ENCODE results near the gene TMEM138. TPM values are rescaled to one million over a fixed set of nuclear protein-coding genes. Genes with fewer than 3 reads are reported as not detected.

TMEM138 gene
- total RNA-seq, 1 donor from 2014 or later: 51.3 TPM

DNA sequence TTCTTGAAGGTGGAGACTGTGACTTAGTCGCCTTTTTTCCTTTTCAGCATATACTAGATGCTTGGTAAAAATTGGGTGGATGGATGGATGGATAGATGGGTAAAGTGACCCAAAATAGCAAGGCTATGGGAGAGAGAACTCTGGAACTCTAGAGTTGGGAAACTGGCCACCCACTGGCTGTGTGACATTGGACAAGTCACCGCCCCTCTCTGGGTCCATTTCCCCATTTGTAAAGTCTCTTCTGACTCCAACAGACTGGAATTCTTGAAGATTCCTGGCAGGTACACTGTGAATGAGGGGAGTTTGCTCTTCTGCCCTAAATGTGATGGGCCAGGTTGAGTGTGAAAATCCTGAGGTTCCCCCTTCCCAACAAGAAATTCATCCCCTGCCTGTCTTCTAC is 21.2 kb upstream of the TMEM138 start:
- intact Hi-C loops (cut with micrococcal nuclease): no loop called here

DNA sequence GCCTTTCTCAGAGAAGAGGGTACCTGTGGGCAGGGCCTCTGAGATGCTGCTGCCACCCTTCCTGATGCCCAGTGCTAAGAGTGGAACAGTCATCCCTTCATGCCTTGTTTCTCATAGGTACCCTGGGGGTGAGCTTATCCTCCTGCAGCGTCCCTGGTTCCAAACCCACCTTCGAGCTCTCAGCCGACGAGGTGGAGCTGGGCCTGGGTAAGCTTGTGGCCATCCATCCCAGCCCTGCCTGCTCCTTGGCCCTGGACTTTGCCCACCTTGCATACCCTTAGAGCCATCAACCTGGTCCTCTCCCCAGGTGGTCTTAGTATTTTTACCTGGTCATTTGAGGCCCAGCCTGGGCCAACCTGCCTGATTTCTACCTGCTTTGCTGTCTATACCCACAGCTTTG is 20.5 kb upstream of the TMEM138 start:
- intact Hi-C loops (cut with micrococcal nuclease): no loop called here

DNA sequence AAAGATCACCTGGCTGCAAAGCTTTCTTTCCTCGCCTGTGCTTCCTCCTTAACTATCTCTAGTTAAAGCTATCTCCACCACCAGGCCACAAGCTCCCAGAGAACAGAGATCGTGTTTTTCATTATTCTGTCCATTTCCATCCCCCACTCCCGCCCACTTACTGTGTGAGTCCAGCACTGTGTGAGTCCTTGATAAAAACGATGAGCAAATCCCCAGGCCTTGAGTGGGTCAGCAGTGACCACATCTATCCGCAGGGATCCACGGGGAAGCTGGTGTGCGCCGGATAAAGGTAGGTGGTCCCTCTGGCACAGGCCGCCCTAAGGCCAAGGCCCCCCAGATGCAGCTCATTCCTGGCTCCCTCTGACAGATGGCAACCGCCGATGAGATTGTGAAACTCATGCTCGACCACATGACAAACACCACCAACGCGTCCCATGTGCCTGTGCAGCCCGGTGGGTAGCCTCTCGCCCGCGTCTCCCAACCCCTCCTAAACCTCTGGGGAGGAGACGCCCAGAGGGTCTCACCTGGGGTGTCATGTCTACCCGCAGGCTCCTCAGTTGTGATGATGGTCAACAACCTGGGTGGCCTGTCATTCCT is 19.9 kb upstream of the TMEM138 start:
- intact Hi-C loops (cut with micrococcal nuclease): no loop called here

DNA sequence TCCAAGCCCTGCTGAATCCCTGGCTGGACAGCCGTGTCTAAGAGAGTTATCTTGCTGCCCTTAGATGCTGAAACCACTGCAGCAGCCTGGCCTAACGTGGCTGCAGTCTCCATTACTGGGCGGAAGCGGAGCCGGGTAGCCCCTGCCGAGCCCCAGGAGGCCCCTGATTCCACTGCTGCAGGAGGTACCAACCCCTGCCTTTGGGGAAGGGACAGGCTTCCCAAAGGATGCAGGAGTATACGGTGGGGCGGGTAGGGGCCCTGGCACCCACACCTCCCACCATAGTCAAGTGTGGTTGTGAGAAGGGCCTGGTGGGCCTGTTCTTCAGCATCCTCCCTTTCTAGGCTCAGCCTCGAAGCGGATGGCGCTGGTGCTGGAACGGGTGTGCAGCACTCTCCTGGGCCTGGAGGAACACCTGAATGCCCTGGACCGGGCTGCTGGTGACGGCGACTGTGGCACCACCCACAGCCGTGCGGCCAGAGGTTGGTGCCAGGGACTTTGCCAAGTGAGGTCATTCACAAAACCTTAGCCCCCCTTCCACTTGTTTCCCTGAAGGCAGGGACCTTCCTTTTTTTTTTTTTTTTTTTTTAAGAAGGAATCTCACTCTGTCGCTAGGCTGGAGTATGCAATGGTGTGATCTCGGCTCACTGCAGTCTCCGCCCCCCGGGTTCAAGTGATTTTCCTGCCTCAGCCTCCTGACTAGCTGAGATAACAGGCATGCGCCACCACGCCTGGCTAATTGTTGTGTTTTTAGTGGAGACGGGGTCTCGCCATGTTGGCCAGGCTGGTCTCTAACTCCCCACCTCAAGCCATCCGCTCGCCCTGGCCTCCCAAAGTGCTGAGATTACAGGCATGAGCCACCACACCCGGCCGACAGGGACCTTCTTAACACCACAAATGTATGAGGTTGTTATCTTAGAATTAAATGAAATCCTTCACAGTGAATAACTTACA is 18.1 kb upstream of the TMEM138 start:
- intact Hi-C loops (cut with micrococcal nuclease): no loop called here

DNA sequence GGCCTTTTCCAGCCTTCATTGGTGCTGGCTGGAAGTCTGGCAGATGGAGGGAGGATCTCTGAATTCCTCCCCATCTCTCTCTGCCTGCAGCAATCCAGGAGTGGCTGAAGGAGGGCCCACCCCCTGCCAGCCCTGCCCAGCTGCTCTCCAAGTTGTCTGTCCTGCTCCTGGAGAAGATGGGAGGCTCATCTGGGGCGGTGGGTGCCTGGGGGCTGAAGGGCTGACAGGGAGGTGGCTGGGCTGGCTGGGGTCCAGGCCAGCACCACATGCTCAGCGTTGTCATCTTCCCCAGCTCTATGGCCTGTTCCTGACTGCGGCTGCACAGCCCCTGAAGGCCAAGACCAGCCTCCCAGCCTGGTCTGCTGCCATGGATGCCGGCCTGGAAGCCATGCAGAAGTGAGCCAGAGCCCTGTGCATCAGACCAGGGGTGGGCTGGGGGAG is 17.0 kb upstream of the TMEM138 start:
- intact Hi-C loops (cut with micrococcal nuclease): no loop called here

DNA sequence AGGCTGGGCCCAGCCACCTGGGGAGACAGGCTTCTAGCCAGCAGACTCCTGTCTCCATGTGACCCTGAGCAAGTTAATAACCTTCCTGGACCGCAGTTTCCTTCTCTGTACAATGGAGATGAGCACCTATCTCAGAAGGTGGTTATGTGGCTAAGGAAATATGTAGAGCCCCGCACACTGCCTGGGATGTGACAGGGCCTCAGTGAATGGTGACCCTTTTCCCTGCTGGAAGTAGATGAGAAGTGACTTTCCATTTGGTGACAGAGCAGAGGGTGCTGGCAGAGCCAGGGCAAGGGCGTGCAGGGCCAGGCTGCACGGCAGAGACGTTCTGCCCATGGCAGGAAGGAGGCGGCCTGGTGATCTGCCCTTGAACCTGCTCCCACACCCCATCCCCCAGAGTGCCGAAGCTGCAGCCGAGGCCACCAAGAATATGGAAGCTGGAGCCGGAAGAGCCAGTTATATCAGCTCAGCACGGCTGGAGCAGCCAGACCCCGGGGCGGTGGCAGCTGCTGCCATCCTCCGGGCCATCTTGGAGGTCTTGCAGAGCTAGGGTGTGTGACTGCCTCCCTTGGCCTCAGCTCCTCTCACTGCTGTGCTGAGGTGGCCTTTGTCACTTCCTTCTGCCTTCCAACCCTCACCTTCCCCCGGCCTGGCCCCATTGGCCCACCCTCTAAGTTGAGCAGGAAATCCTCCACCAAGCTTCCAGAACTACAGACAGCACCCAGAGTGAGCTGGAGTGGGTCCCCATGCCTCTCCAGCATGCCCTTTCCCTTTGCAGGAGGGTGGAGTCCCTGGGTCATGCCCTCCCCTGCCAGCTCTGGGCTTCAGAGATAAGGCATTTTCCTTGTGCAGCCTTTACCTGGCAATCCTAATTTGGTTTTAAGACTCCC is 16.0 kb upstream of the TMEM138 start:
- intact Hi-C loops (cut with micrococcal nuclease): no loop called here

DNA sequence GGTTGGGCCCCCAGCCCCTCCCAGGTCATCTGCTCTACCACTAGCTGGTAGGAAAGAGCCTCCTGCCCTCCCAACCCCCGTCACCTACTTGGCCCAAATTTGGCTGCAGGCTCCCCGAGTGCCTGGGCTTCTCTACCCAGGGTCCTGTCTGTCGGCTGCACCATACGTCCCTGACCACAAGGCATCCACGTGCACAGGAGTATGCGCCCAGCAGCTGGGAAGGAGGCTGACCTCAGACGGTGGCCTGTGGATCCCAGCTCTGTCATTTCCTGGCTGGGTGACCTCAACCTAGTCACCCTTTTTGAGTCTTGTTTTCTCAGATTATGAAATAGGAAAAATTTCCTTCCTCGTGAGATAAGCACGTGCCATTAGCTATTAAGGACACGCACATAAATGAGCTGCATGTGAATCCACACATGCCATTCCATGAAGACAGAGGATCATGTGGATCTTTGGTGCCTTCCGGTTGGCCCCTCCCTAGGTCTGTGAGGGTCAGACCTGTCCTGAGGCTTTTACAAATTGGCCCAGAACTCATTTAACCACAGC is 14.2 kb upstream of the TMEM138 start:
- intact Hi-C loops (cut with micrococcal nuclease): no loop called here

DNA sequence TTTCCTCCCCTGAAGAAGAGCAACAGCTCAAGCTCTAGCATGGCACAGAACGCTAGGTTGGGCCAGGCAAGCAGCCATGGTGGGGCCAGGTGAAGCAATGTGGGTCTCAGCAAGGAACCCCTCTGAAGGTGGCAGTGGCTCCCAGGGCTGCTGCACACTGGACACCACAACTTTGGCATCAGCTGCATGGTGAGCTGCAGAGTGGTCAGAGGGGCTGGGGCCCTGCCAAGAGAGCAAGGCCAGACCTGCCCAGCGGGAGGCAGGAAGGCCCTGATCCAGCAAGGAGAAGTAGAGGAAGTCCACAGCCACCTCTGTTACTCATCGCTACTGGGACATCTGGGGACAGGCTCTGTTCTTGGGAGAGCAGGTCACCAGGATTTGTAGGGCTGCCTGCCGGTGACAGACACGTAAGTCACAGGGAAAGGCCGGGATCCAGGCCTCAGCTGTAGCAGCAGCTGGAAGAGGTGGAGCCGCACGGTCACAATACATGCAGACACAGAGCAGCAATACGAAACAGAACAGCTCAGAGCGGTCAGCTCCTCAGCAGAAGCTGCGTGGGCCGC is 12.9 kb upstream of the TMEM138 start:
- intact Hi-C loops (cut with micrococcal nuclease): no loop called here

DNA sequence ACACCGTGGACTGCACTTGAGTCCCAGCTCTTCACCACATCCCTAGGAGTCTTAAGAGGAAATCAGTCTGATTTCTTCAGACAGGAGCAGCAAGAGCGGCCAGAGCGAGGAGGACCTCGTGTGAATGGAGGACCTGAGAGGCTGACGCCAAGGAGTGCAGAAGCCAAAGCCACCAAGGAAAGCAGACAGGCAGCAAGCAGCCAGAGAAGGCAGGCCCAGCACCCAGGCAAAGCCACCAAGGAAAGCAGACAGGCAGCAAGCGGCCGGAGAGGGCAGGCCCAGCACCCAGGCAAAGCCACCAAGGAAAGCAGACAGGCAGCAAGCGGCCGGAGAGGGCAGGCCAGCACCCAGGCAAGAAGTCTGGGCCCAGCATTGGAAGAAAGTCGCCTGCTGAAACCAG is 12.3 kb upstream of the TMEM138 start:
- intact Hi-C loops (cut with micrococcal nuclease): no loop called here

DNA sequence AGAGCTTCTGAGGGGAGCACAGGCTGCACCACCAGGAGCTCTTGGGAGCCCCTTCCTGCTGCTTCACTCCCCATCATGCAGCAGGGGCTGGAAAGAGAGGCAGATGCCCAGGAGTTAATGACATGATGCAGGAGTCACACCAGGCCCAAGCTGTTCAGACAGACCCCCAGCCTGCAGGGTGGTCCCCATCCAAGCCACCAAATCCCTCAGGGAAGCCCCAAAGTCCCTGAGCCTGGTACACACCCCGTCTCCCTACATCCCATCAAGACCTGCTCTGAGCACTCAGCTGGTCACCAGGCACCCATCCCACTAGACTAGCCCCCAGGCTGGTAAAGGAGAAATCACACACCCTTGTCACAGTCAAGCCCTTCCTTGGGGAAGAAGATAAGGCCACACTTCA is 11.8 kb upstream of the TMEM138 start:
- intact Hi-C loops (cut with micrococcal nuclease): no loop called here

DNA sequence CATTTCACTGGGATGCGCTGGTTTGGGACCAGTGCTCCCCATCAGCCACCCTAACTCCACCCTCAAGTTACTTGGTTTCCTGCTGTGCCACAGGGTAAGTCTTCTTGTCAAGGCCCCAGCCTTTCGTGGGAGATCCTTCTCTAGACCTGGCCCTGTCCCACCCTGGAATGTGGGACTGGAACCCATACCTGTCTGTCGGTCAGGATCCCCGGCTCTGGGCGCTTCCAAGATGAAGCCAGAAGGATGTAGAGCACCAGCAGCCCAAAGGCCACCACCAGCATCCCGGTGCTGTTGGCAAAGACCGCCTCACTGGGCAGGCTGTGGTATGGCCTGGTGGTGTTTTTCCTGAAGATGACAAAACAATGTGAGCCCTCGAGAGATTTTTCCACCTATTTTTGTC is 11.4 kb upstream of the TMEM138 start:
- intact Hi-C loops (cut with micrococcal nuclease): no loop called here

DNA sequence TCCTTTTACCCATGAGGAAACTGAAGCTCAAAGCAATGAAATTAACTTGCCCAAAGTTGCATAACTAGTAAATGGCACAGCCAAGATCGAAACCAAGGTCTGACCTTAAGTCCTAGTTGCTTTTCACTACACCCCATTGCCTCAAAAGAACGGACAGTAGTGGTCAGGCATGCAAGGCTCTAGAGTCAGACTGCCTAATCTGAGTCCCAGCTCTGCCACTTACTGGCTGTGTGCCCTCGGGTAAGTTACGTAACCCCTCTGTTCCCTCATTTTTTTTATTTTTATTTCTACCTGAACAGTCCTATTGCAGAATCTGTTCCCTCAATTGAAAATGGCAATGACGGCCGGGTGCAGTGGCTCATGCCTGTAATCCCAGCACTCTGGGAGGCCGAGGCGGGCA is 10.1 kb upstream of the TMEM138 start:
- intact Hi-C loops (cut with micrococcal nuclease): no loop called here

DNA sequence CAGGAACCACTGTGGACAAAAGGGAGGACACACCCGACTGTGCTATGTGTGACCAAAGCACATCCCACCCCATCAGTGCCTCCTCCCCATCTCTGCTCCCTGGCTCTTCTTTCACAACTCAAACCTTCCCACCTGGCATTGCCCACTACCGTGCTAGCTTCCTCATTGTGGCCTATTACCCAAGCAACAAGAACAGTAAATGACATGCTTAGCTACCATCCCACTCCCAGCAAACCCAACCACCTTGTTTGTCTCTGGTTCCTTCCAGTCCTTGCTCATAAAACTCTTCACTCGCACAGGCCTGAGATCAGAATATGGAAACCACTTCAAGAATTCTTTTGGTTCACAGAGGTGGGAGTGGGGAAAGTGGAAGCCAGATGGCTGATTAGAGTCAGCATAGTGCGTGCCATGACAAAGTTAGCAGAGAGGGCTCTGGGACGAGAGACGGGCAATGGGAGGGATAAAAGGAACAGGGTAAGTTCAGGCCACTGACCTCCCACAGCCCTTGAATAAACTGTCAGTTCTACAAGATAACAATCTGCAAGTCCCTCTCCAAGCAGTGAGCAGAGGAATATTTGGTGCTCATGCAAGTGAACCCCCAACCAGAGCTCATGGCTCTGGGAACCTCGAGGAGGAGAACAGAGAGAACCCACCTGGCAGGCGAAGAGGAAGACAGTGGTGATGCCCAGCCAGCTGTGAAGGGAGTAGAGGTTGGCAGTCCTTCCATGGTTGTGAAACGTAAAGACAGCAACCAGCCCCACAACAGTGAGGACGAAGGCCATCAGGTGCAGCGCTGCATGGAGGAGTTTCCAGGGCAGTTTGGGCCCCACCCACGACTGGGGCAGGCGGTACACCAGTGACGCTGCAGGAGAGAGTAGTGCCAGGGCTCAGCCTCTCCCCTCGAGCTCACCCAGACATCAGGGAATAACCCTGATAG is 8.8 kb upstream of the TMEM138 start:
- intact Hi-C loops (cut with micrococcal nuclease): no loop called here

DNA sequence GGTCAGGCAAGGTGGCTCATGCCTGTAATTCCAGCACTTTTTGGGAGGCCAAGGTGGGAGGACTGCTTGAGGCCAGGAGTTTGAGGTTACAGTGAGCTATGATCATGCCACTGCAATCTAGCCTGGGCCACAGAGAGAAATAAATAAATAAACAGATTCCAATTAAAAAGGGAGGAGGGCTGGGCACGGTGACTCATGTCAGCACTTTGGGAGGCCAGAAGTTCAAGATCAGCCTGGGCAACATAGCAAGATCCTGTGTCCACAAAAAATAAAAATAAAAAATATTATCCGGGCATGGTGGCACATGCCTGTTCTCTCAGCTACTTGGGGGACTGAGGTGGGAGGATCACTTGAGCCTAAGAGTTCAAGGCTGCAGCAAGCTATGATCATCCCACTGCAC is 8.0 kb upstream of the TMEM138 start:
- intact Hi-C loops (cut with micrococcal nuclease): no loop called here

DNA sequence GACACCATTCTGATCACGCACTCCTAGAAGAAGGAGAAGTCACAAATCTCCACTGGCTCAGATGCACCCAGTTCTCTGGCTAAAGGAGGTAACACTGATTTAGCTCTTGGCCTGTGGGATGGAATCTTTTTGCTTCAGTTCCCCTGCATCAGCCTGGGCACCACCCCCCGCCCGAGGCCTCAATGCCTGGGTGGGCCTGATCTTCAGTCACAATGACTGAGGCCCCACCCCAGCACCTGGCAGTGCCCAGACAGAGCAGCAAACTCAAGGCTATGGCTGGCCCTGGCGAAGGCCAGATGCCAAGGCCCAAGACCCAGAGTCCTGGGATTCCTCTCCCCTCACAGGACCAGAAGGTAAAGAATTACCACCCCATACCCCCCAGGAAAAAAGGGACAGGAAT is 5.5 kb upstream of the TMEM138 start:
- intact Hi-C loops (cut with micrococcal nuclease): no loop called here

DNA sequence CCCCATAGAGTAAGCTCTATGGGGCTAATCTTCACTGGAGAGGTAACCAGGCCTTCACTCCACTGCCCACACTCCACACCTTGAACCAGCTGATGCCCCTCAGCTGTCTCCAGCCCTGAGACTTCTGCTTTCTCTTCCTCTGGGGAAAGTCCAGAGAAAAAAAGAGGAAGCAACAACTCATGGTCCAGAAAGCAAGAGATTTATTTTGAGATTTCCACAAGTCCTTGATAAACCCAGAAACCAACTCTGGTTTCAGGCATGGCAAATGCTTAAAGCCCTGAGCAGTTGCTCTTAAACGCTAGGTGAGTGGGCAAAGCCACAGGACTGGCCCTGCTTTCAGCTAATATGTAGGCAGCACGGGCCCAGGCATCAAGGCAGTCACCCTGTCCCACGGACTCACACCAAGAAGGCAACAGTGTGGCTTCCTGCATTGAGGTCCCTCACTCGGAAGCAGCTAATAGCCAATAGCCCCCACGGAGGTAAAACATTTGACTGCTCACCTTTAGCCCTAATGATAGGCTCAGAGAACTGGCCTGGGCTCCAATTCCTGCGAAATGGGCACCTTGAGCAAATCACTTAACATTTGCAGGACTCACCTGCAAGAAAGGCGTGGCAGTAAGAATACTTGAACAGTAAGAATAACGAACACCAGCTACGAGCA is 4.8 kb upstream of the TMEM138 start:
- intact Hi-C loops (cut with micrococcal nuclease): no loop called here

DNA sequence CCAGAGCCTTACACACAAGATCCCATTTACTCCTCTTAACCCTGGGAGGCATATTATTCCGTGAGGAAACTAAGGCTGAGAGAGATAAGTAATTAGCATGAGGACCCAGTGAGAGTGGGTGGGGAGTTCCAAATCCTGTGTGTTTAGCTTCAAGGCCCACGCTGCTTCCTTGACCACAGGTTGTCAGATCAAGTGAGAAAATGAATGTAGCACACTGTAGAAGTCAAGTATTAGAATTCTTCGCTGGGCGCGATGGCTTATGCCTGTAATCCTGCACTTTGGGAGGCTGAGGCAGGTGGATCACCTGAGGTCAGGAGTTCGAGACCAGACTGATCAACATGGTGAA is 4.3 kb upstream of the TMEM138 start:
- intact Hi-C loops (cut with micrococcal nuclease): no loop called here

DNA sequence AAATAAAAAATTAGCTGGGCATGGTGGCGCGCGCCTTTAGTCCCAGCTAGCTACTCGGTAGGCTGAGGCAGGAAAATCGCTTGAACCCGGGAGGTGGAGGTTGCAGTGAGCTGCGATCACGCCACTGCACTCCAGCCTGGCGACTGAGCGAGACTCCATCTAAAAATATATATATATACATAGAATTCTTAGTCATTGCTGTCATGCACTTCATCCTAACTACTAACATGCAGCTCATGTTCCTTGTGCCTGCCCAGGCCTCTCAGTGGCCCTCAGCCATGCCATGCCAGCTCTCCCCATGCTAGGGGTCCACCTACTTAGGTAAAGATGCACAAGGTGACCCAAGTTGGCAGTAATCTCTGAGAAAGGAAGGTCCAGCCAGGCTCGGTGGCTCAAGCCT is 3.6 kb upstream of the TMEM138 start:
- intact Hi-C loops (cut with micrococcal nuclease): no loop called here

DNA sequence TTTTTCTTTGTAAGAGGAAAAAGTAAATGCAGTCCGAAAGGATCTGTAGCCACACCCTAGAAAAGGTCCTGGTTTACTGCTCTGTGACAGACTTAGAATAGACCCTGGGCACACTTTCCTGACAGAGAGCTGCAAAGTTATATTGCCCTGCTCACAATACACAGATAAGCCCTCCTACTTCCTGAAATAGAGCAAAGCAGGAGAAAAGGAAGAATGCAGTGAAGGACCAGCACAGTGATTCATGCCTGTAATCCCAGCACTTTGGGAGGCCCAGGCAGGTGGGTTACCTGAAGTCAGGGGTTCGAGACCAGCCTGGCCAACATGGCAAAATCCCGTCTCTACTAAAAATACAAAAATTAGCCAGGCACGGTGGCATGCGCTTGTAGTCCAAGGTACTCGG is 2.7 kb upstream of the TMEM138 start:
- intact Hi-C loops (cut with micrococcal nuclease): no loop called here

DNA sequence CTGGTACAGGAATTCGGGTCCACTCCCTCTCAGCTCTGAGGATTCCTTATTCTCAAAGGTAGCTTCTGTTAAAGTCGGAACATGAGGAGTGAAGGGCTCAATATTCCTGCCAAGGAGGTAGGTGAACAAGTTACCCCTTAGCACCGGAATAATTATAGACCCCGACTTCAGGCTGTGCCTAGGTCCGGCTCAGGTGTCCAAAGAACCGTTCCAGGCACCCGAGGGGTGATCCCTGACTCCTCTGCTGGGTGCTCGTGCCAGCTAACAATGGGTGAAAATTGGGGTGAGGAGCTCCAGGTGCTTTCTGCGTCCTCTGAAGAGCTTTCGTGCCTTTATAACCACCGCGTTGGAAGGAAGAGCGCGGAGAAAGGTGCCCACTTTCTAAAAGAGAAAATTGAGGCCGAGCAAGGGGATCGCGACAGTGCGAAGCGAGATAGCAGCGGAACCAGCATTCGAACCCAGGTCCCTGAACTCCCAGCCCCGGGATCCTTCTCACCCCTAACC is 885 bp upstream of the TMEM138 start:
- intact Hi-C loops (cut with micrococcal nuclease): no loop called here

Data from T-helper 2 cell treated with Interferon-gamma antibody and Interleukin-4, amounts not matched to agents 100 ng/mL and 5 ng/mL, for 36 hours (primary cell).